PFSK-1 (cell line): ENCODE results near the gene IGF2BP2.

Source experiments
- POLR2AphosphoS5 ChIP-seq: IDR thresholded peaks from 2 replicates; pipeline ENCODE4 v1.6.1; 2012; ENCODE audit warnings: low read depth, mild to moderate bottlenecking, control low read depth, low read length, moderate library complexity
- REST ChIP-seq, 2 experiments: IDR thresholded peaks; 2 replicates each; pipeline versions ENCODE4 v1.6.1 to v1.8.0; 2011 to 2012; ENCODE audit warnings: low read depth in 2 of 2, low read length in 2 of 2, control low read depth in 1 of 2, inconsistent platforms in 1 of 2, mild to moderate bottlenecking in 1 of 2, moderate library complexity in 1 of 2; ENCODE audit not compliant: insufficient read depth in 1 of 2

DNA sequence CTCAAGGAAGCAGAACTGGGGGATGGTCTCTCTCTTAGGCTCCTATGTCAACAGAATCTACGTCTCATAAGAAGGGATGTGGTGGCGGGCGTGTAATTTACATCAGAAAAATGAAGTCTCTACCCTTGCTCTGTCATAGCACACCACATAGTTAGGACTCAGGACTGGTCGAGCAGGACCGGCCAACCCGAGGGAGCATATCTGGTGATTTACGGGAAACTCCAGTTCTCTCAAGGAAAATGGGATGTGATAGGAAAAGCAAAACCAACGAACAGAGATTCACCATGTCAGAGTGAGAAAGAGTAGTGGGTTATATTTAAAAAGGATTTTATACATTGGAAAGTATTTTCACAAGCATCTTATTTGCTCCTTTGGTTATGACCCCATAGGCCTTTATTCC, 54.7 kb downstream of the IGF2BP2 start:
- TF ChIP-seq POLR2AphosphoS5 (no peak), REST (IDR thresholded peaks at IDR 0.05; ENCODE audit: insufficient read depth in 1 of 2, low read depth in 2 of 2, low read length in 2 of 2) (no peak)
